Mesenteric fat pad (tissue), 1 donor: ENCODE measurements around the gene WNT5A. TPM values are rescaled to one million over a fixed set of nuclear protein-coding genes. Genes with fewer than 3 reads are reported as not detected.

Source experiments
- DNase-seq: peaks from one replicate; pipeline ENCODE4 v3.0.0-alpha.2; 2020; ENCODE audit warnings: low spot score
- long read RNA-seq: library from polyadenylated mRNA; unstranded; transcript quantifications from one replicate; pipeline ENCODE4 v2.0.0, GENCODE V29; 2020
- total RNA-seq: library from RNA; stranded (reverse); fragmentation: NEBNext Ultra II Directional; extraction: Animal tissue kit (Norgen Biotek cat#: 25700); gene quantifications from one replicate; pipeline ENCODE4 v1.2.1, GENCODE V29; 2021
- donor health status: DM: yes; HTN: yes; CAD: no.

WNT5A gene
- total RNA-seq, result 1.7 TPM
- long read RNA-seq, result 0 reads

DNA sequence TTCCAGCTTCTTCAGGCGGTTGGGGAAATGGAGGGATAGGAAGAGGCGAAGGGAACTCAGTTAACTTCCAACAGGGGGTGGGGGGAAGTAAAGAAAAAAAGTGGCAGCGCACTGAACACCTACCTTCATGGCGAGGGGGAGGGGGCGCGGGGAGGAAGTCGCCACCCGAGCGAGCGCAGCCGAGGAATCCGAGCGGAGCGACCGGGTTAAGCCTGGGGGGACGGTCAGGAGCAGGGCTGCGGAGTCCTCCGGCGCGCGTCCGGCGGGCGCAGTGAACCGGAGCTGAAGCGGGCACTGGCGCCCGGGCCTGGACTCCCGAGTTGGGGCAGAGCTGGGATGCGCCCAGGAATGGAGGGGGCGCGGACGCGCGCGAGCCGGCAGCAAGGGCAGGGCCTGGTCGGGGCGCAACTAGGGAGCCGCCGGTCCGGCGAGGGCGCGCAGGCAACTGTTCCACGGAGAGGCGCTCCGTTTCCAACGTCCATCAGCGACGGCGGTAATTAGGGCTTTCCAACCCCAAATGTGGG, at the start of gene WNT5A:
Gene WNT5A (minus strand): TSS at position 450 of the 524 bp plus-strand sequence. CDS start 321 bp downstream, at position 129.
- no peak for DNase-seq

DNA sequence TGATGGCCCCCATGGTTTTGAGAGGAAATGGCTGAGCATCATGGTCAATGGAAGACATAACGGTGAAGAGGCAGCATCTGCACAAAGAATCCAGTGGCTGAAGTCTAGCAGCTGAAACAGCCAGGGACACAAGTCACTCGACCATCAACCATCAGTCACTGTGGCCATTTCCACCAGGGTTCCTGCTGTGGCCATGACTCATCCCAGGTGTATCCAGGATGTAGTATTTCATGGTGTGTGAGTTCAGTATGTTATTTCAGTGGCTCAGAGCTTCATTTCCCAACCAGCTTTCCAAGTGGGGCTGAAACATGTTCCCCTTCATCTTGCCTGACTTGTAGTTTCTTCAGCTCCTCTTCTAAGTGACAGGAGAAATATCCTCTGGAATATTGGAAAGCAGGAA, 47.8 kb upstream of the WNT5A start:
- DNase-seq, result no peak

DNA sequence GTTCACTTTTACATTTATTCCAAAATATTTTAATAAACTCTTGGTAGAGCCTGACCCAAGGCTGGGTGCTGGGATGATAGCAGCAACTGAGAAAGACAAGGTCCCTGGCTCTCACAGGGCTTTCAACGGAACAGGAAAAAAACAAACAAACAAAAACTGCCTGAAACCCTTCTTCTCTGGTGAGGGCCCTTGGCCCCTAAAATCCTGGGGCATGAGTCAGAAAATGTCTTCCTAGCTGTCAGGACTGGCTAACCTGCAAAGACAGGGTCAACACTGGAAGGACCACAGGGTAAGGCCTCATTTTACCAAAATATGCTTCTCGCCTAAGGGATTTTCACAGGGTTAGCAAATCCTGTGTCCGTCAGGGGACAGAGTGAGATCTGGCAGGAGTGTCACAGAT, 45.7 kb upstream of the WNT5A start:
- DNase-seq, result no peak

DNA sequence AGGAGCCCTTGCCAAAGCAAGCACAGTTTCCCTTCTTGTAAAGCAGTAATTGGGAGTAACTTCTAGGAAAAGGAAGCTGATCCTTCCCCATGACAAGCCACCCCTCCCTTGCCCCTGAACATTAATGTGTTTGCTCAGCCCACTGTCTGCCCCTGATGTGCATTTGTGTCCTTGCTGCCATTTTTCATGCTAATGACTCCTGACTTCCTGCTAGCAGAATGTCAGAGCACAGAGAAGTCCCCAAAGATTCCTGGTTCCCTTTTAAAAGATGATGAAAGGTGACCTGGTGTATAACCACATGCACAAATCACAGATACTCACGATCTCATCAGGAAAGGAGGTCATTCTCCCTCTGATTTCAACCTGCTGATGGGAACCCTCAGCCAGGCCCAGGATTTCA, 44.2 kb upstream of the WNT5A start:
- DNase-seq, result no peak

DNA sequence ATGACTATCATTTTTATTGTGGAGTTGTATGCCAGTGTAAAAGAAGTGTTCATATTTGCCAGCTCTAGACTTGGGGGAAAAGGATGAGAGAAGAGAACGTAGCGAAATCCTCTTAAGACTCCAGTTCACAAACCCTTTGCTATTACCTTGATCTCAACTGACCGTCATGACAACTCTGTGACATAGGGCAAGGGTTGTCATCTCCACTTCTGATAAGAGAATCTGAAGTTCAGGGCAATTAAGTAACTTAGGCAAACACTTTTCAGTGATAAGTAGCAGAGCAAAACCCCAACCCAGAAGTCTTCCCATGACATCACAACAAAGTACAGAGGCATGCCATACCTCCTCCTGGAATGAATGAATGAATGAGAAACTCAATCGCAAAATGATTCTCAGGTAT, 40.3 kb upstream of the WNT5A start:
- no peak for DNase-seq

DNA sequence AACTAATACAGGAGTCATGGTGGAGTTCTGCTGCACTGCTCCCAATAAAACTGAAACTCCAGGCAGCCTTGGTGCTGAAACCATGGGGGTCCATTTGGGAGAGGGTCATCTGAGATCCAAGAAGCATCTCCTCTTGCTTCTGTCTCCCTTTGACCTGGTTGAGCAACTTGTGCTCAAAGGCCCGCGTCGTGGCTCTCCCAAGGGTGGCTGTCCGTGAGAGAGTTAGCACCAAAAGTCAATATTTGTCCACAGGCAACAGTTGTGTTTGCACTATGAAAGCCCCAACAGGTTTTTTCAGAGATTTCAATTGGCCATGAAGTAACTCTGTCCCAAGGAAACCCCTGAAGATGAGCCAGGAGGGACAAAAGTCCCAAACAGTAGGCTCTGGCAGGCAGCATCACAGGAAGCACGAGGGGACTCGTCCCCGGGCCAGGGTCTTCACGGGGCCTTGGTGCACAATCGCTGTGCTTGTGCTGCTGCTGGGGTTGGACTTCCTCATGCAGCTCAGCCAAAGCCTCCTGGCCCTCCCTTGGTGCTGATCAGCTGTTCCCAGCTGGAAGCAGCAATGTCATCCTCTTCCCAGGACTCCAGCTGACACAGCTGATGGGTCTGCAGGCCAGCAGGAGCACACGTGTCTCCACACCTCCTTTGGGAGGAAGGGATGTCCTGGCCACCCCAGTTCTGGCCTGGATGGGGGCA, 39.4 kb upstream of the WNT5A start:
- no peak for DNase-seq

DNA sequence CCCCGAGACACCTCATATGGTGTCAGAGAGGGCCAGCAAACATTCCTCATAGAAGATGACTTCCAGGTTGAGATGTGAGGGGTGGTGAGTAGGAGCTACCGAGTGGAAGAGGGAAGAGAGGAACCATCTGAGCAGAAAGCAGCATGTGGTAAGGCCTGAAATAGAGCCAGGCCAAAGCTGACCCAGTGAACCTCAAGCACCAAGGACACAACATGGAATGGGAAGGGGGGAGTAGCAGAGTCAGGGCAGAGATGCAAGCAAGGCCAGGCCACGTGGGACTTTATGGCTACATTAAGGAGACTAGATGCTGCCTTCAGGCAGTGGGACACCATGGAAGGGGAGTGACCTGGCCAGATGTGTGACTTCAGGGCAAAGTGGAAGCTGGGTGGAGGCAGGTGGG, 38.3 kb upstream of the WNT5A start:
- no peak for DNase-seq

DNA sequence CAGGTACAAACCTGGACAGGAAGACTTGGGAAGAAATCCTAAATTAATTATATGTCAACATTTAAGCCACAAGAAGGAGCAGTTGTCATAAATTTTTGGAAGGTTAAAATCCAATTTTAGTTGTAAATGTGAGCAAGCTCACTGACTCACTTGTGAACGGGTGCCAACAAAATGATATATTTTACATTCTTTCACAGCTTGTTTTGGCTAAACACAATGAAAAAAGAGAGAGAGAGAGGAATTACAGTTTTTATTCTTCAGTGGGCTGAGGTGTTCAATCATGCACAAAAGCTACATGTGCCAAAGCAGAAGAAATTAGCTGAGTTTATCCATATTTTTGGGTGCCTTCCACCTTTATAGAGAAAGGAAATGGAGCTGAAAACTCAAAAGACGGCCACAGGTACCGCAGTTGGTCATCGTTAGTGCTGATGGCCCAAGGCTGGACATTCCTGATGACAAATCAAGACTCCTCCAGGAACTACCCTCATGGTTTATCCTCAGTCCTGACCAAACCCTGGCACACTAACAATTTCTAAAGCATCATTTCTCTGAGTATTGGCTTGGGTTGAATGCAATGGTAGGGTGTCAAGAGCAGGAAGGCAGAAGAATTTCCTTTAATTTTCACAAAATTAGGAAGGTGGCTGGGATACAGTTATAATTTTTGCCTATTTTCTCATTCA, 37.6 kb upstream of the WNT5A start:
- no peak for DNase-seq

DNA sequence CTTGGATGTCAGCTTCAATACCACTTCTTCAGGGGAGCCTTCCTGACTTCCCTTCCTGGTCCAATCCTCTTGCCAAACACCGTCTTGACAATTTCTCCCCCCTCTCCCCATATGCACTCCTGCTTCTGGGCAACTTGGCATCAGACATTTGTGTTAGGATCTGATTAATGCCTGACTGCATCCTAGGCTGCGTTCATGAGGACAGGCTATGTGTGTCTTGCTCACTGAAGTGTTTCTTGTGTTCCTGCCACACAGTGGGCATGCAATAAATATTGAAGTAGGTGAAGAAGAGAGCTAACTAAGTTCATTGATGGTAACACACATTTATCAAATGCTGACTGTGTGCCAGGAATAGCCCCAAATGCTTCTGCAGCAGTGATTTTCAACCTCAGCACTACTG, 36.4 kb upstream of the WNT5A start:
- DNase-seq, result no peak

DNA sequence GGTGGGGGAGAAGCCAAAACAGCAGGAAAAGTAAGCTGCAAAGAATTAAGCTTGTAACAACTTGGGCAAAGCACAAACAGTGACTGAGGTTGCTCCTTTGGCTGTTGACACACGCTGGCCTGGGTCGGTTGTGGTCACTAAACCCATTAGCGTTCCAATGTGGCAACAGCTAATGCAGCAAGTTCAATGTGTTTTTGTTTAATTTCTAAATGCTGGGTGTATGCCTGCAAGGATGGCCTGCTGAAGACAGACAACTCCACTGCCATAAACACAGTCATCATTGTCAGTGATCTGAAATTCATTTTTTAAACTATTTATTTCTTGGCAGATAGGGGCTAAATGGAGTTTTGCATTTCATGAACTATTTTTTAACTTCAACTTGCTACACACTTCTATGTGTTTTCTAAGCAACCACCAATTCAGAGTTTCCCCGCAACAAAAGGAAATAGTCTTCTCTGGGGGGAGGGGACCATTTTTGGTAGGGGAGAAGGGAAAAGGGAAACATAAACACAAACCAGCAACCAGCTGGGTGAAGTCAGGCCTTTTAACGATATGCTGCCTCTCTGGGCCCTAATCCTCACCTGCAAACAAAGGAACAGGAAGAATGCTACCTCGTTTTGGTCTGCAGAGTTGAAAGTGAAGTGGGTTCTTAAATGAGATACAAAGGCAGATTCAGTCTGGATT, 34.8 kb upstream of the WNT5A start:
- DNase-seq, result no peak

DNA sequence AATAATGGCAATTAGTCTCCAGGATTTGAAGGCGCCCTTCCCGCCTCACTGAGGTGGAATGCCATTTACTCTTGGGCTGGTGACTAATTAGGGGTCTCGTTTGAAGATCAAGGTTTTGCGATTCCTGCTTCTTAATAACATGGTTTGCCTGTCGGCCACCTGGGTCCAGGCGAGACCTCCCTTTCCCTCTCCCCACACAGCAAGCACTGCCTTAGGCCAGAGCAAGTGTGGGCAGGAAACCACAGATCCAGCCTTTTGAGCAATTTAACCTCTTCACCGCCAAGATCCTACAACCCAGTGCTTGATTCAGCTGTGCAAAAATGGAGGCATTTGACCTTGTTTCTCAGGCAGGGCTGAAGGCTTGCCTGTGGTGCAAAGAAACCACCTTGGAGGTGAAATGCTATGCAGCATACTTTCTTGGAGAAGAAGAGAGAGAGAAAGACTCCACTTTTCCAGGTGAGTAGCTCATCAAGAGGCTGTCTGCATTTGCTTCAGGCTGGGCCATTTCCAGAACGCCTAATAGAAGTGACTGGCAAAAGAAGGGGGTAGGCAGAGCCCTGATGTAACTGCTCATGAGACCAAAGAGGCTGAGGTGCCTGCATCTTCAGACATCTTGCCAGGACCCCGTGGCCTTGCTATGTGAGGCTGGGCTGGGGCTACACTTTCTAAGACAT, 34.1 kb upstream of the WNT5A start:
- DNase-seq, result no peak

DNA sequence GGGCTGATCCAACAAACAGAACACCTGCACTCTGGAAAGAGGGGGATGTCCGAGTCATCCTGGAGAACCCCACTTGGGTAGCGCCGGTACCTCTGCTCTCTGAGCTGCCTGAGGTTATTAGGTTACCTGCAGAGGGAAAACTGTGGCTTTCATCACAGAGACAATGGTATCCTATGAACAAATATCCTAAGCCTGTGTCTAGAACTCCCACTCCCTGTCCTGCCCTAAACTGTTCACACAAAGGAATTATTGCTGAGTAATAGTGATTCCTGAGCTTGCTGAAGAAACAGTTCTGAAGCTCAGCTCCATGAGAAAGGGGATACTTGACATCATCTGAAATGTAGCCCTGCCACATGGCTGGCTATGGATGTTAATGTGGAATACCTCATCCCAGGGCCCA, 31.9 kb upstream of the WNT5A start:
- no peak for DNase-seq

DNA sequence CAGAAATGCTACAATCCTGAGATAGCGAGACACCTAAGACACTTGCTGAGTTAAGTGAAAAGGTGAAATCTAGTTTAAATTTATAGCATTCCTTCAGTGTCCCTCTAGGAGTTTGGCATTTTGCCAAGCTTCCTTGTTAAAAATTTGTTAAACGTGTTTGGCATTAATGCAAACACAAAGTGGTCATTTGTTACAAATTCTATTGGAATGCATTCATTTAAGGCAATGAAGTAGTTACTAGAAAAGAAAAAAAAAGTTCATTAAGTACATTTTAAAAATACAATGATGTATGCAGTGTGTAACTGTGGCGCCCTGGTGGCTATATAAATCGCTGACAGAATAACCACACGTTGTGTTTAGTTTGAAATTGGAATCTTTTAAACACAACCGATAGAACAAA, 31.3 kb upstream of the WNT5A start:
- DNase-seq, result no peak

DNA sequence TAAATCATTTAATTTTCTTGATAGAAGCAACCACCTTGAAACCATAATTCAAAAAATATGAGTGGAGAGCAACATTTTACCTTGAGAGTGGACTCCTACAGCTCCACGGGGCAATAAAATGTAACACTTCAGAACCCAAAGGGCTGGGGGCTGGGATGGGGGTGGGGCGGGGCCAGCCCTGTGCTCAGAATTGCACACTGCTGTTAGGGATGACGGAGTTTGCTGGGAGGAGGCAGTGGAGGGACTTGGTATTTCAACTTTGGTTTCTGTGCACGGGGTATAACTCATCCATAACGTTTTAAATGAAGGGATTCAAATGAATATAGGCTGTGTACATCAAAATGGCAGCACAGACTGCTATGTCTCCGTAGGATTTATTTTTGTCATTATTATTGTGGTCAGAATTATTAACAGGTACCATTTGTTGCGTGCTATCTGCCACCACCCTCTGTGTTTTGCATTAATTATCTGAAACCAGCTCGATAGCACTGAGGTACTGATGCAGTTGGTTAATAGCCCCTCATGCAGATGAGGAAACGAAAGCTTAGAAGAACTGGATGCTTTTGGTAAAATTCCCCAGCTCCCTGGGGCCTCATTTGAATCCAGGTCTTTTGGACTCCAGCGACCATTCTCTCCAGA, 29.4 kb upstream of the WNT5A start:
- DNase-seq, result no peak

DNA sequence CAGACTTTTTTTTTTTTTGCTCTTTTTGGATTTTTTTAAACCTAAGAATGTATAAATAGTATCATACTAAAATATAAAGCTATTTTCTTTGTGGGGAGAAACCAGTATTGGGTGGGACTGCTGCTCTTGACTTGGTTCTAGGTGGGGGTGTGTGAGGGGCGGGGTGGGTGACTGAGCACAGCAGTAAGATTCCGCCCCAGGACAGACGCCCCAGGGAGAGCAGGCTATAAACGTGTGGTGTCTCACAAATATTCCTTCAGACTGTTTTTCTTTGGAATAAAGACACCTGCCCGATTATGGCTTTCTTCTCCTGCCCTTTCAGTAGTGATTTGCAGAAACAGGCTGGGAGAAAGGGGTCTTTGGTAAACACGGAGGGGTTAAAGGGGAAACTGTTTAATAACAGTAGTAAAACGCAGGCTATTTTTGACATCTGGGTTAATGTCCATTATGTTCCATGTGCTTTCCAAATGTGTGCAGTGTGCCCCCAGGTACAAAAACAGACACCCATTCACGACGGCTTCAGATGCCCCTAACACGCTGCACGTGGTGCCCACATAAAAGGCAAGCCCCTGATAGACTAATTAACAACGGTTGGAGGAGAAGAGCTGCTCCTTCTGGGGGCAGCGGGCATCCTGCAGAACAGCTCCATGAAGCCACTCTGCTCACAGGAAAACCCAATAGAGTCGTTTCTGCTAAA, 28.6 kb upstream of the WNT5A start:
- no peak for DNase-seq

DNA sequence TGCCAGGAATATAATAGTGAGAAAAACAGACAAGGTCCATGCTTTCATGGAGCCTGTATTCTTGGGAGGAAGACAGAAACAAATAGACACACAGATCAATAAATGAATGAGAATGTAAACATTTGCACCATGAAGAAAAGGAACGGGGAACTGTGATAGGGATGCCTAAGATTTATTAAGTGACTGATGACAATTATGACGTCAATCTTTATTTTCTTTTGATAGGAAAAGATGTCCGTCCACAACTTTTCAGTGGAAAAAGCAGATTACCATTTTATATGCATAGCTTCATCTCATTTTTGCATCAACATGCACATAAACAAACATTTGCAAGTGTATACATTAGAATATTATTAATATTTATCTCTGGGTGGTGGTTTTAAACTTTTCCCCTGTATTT, 27.9 kb upstream of the WNT5A start:
- no peak for DNase-seq

DNA sequence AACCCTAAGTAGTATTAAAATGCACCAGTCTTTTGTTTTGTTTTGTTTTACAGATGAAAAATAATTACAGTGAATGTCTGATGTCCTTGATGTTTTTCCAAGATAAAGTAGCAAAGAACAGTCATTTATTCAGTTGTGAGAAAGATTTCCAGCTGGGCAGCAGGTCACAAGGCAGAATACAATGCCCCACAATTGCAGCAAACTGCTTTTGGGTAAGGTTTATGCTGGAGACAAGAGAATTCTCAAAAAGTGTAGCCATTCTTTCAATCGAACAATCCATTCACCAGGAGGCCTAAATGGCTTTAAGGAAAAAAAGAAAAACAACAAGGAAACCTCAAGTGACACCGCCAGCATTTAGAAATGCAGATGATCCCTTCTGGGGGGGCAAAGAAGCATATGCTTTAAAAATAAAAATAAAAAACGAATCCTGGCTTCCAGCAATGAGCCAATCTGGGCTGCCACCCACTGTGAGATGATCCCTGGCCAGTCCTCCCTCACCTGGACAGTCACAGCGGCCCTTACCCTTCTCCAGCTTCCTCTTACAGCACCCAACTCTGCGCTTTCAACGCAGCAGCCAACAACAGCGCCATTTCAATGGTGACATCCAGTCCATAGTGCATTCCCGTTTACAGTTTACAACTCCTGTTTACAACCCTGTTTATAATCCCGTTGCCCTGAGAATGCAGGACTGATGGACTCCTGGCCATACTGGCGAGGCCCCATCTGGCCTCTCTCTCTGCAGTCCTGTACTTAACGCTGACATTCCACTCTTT, 25.7 kb upstream of the WNT5A start:
- DNase-seq, result no peak

DNA sequence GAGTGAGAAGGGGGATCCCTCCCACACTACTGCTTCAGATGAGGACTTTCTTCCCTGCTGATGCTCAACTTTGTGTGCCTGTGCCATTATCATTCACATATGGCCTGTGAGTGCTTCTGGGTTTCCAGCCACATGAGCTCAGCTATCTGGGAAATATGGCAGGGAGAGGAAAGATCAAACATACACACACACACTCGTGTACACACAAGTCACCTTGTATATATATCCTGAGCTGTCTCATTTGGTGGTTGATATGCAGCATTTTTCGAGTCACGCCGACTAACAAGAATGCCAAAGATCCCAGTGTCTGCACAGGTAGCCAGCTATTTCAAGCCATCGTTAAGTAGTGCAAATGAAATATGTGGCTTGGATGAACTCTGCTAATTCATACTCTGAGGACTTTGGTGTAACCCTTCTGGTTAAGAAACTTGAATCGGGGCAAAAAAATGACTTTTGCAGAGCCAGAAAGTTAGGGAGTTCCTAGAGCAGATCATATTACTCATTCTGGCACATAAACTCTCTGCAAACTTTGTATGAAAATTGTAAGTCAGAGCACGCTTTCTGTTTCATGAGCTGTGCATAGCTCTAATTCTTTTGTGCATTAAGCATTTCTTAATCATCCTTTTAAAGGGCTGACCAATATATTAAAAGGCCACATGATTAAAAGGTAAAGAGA, 24.9 kb upstream of the WNT5A start:
- DNase-seq, result no peak

DNA sequence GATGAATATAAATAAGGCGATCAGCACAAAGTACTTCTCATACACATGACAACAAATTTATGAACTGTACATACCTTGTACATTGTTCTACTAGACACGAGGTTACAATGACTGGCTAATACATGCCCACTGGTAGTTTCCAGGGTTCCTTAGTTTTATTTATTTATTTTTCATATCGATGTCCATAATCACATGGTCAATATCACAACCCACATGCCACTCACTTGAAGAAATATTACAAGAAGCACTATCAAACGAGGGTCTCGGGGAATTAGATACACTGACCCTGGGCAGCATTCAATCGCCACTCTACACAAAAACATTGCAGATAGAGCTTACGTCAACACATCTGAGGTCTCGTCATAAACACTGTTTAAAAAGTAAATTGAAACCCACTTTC, 21.2 kb upstream of the WNT5A start:
- no peak for DNase-seq
